PC-9 (cell line): ENCODE data around the gene LEKR1.

ENCODE experiments used
- CTCF ChIP-seq: fragments of 200-600 bp; sonication (generic); conservative IDR thresholded peaks from 2 replicates; pipeline ENCODE4 v1.6.1; 2017; ENCODE audit warnings: mixed run types, antibody characterized with exemption, mild to moderate bottlenecking, moderate library complexity
- EZH2 ChIP-seq: fragments of 200-600 bp; sonication (generic); IDR thresholded peaks from 2 replicates; pipeline ENCODE4 v1.8.0; 2017; ENCODE audit warnings: antibody characterized with exemption, low read depth

GRCh38 chr3:156859578-156859977 lies 33.4 kb downstream of the LEKR1 start:
- TF ChIP-seq CTCF = no peak
- TF ChIP-seq EZH2 = no peak
